Stimulated activated CD4-positive, alpha-beta T cell treated with anti-CD3 and anti-CD28 coated beads, Interleukin-15, amount 100 ng/mL, for 1 hour (primary cell): Measurements from ENCODE around the gene FBXL16.
"Not testable (repeated sequence)": the region's sequence is repeated elsewhere in the genome, so short reads cannot be mapped to it uniquely, and the experiment has no call there.

Source experiments
- DNase-seq, 2 donors: peaks; one replicate each; pipeline ENCODE4 v3.0.0-alpha.2; 2020; ENCODE audit warnings: low read depth in 1 of 2, low spot score in 1 of 2

FBXL16 gene

GRCh38 chr16:692356-693108 is 13.1 kb downstream of the FBXL16 start:
- DNase-seq, result no peak

GRCh38 chr16:691242-691641 is 14.4 kb downstream of the FBXL16 start:
- not testable (repeated sequence) for DNase-seq

- no peak for DNase-seq
These were observed 16.3 kb downstream of the FBXL16 start for GRCh38 chr16:689175-689897.

- DNase-seq, result no peak
These were observed 18.1 kb downstream of the FBXL16 start for GRCh38 chr16:687499-687898.

- no peak for DNase-seq
These were observed 18.9 kb downstream of the FBXL16 start for GRCh38 chr16:686459-687260.

GRCh38 chr16:685967-686366 is 19.6 kb downstream of the FBXL16 start:
- DNase-seq, result no peak

GRCh38 chr16:684961-685696 is 20.5 kb downstream of the FBXL16 start:
- DNase-seq, result no peak

- DNase-seq, result peak; percentile 92 to 97
These were observed 21.4 kb downstream of the FBXL16 start, which contains the start of gene JMJD8 for GRCh38 chr16:684071-684794. TSS of gene JMJD8 (minus strand) at chr16:684334. CDS start at chr16:684319, 15 bp downstream.

GRCh38 chr16:683396-684070 is 22.1 kb downstream of the FBXL16 start:
- no peak for DNase-seq

- DNase-seq, result no peak
These were observed 22.9 kb downstream of the FBXL16 start for GRCh38 chr16:682493-683395.

- no peak for DNase-seq
These were observed 23.7 kb downstream of the FBXL16 start for GRCh38 chr16:681746-682427.

GRCh38 chr16:680967-681745 is 24.4 kb downstream of the FBXL16 start:
- no peak for DNase-seq

GRCh38 chr16:680625-680945 is 25.0 kb downstream of the FBXL16 start:
- no peak for DNase-seq

GRCh38 chr16:679814-680624 is 25.6 kb downstream of the FBXL16 start, which contains the start of gene STUB1:
TSS of gene STUB1 (plus strand) at chr16:680410. CDS start at chr16:680526, 116 bp downstream.
- peak; percentile 79 to 85 for DNase-seq

- peak in 1 of 2 donors; percentile 32 for DNase-seq
These were observed 26.5 kb downstream of the FBXL16 start for GRCh38 chr16:678858-679813.
